GM18519 (cell line): Measurements from ENCODE around the gene FASN.
A peak's percentile ranks its signal among the peaks of the same experiment; 100 is the strongest.
"Not testable (repeated sequence)": the region's sequence is repeated elsewhere in the genome, so short reads cannot be mapped to it uniquely, and the experiment has no call there.

Source experiments
- ATAC-seq: cut with Tn5 transposase; IDR thresholded peaks from one replicate; pipeline ENCODE4 v1.9.1; 2021; ENCODE audit warnings: mild to moderate bottlenecking, moderate library complexity; ENCODE audit not compliant: unreplicated experiment, low FRiP score

FASN gene

DNA sequence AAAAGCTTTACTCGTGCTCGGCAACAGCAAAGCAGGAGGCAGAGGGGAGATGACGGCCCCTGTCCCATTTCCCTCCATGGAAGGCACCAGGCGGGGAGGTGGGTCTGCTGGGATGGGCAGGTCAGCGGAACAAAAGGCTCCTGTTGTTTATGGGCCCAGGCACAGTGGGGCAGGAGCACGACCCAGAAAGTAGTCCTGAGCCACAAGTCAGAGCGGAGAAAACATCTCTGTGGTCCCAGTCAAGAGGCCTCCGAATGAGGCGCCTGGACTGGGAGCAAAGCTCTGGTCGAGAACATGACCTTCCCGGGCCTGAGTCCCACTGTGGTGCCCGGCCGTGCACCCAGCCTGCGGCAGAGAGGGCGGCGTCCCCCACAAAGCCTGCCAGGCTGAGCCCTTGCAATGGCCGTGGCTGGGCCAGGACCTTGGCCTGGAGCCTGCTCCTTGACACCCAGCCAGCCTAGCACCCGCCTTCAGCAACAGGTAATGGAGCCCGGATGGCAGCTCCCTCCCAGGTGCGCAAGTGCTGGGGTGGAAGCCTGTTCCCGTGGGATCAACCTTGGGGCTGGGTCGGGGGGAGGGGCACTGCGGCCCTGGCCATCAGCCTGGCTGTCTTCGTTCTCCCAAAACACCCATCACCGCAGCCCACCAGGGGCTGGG is 50.0 kb downstream of the FASN start:
- ATAC-seq, result no peak

DNA sequence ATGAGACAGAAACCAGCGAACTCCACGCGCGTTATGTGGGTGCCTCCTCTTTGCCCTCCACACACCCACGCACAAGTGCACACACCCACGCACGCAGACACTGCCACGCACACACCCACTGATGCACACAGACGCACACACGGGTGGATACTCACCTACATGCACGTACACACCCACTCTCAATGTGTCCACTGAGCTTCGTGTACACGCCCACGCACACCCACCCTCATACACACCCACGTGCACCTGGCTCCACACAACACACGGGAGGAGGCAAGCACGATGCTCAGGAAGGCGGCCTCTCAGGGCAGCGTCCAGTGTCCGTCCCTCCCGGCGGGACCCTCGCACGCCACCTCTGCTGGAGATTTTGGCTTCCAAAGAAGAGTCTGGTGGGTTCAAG is 50.7 kb downstream of the FASN start:
- ATAC-seq, result no peak

DNA sequence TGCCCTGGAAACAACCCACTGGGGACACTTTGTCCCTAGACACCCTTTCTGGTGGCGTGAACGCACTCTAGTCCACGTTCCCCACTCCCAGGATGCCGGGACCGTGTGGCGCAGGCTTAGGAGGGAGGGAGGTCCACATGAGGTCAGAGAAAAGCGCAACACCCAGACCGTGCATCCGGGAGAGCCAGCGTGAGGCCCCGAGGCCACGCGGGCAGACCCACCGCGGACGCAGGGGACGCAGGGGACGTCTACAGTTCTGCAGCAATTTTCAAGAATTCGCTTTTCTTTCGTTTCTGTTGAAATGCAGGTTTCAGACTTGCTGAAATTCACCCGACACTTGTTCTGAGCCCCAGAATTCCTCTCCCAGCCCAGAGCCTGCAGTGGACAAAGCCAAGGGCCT is 51.1 kb downstream of the FASN start:
- ATAC-seq, result no peak

DNA sequence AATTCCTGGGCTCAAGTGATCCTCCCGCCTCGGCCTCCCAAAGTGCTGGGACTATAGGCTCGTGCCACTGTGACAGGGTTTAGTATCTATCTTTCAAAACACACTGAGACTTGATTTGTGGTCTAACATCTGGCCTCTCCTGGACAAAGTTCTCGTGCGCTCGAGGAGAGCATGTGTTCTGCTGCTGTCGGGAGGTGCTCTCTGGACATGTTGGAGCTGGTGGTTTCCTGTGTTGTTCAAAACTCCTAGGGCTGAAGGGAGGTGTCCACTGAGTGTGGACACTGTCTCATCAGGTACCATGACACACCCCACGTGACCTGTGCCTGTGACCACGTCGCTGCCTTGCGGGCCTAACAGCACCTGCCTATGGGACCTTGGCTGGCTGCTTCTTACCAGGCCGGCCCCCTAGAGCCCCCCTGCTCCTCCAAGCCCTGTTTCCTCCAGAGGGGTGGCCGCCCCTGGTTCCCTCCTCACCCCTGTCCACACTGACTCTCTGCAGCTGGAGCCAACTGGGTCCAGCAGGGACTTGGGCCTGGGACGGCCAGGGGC is 52.0 kb downstream of the FASN start:
- no peak for ATAC-seq

DNA sequence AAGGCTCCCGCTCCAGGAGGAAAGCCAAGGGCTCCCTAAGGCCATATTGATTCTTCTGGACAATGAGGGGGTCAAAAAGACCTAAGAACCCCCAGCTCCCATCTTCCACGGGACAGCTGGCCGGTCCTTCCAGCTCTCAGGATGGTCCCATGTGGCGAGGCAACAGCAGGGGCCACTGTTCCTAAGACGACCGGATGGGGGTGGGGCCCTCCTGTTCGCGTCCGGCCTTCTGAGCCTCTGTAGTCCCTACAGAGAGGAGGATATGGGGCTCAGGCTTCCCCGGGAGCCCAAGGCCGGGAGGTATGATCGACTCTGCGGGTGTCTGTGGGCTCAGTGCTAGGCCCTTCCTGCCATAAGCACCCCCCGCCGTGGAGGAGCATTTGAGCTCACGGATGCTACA is 54.5 kb downstream of the FASN start:
- no peak for ATAC-seq

DNA sequence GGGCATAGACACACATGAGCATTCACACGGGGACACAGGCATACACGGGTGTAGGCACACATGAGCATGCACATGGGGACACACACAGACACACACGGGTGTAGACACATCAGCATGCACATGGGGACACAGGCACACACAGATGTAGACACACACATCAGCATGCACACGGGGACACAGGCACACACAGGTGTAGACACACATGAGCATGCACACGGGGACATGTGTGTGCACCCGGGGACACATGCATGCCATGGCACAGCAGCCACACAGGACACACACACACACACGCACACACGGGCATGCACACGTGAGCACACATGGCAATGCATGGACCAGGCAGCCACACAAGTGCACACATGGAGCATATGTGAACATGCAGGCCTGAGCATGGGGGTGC is 55.4 kb downstream of the FASN start:
- ATAC-seq, result no peak

DNA sequence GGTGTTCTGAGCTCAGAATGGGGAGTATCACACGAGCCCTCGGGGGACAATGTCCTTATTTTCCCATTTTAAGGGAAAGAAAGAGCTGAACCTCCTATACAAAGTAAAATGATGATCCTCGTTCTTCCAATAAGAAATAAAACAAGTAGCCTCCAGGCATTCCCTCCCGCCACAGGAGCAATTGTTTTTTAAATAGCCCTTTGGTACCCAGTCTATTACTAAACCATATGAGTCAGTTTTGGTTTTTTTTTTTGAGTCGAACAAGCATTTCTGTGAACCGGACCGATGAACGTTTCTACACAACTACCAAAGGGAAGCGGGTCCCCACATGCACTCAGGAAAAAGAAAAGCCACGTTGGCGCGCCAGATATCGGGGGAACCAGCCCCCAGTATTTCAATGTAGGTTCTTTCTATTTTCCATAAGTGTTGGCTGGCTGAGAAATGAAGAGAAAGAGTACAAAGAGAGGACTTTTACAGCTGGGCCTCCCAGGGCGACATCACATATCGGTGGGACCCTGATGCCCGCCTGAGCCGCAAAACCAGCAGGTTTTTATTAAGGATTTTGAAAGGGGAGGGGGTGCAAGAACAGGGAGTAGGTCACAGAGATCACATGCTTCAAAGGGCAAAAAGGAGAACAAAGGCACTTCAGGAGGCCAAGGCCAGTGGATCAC is 56.8 kb downstream of the FASN start:
- ATAC-seq, result no peak

DNA sequence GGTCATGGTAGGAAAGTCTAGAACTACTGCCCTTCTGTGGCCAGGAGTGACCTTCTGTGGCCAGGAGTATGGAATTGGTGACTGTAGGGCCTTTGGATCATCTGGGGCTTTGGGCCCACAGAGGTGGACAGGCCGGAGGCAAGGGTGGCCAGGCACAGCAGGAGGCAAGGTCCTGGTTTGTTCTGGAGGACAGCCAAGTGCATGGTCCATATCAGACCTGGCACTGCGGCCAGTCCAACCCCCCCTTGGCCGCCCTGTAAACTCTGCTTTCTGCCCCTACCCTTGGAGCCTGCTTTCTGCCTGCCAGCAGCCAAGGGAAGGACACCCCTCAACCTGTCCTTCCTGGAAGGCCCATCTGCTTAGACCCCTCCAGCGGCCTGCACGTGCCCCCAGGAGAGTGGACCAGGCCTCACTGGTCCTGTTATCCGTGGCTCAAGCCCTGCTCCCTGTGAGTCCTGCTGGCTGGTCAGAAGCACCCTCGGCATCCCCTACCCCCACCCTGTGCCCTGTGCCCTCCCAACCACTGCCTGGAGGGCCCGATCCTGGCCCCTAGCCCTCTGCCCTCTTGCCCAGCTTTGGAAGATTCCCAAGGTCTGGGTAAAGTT is 58.2 kb downstream of the FASN start:
- no peak for ATAC-seq

DNA sequence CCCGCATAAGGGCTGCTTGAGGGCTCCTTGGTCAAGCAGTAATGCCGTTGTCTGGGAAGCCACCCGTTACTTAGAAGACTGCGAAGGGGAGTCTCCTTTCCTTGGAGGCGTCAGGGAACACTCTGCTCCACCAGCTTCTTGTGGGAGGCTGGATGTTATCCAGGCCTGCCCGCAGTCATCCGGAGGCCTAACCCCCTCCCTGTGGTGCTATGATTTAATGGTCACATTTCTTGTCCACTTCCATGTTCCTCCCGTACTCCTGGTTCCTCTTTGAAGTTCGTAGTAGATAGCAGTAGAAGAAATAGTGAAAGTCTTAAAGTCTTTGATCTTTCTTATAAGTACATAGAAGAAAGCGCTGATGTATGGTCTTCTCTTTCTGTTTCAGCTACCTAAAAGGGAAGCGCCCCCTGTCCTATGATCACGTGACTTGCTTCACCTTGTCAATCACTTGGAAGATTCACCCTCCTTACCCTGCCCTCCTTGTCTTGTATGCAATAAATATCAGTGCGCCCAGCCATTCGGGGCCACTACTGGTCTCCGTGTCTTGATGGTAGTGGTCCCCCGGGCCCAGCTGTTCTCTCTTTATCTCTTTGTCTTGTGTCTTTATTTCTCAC is 59.1 kb downstream of the FASN start:
- not testable (repeated sequence) for ATAC-seq

DNA sequence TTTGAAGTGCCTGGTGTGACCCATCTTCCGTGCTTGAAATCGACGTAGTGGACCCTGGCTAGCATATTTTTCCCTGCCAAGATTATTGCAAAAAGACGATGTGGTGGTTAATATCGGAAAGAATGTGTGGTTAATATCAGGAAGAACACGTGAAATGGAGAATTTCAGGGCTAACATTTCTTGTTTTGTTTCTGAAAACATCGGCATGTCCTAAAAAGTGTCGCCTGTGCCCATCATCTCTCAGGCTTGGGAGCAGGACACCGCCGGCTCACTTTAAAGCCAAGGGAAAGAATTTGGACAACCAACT is 60.2 kb downstream of the FASN start:
- ATAC-seq, result no peak

DNA sequence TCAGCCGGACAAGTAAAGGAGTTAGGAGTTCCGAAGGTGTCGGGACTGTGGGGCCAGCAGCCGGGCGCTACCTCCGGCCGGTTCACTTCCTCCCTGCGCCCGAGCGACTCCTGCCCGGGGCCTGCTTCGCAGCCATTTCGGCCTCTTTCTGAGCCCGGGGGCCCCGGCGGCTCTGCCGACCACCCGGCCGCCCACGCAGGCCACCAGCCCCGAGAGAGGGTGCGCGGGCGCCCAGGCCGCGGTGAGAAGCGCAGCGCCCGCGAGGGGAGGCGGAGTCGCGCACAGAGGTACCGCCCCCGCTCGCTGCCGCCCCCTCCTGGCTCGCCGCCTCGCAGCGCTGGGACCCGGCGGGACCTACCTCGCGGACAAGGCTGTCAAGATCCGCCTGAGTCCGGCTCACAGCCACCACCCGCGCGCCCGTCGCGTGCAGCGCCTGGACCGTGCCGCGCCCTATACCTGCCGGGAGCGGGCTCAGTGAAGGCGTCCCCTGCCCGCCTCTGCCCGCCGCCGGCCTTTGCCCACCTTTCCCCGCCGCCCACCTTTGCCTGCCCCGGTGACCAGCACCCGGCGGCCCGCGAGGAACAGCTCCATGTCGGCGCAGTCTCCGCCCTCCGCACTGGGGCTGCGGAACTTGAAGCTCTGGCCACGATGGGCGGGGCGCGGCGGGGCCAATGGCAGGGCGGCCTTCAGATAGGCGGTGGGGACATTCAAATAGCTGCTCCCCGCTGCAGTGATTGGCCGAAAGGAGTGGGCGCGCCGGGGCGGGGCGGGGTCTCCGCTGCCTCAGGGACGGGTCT is 60.7 kb downstream of the FASN start, which contains the start of gene DCXR:
DCXR (minus strand) TSS at position 606 of the 797 bp plus-strand sequence; CDS start at position 591, 15 bp downstream.
- peak; percentile 65 for ATAC-seq

DNA sequence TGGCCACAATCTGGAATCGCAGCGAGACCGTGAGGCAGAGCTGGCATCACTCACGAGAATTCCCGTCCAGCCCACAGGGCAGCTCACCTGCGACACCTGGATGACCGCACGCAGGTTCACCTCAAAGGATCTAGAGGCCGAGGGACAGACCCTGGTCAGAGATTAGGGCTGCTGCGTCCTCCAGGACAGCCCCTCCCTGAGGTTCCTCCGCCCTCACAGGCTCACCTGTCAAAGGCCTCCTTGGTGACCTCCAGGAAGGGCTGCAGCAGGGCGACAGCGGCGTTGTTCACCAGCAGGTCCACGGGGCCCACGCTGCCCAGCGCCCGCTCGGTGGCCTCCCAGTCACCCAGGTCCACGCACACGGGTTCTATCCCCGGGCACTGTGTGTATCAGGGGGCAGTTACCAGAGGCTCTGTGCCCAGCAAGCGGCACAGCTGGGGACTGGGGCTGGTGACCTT is 61.4 kb downstream of the FASN start:
- no peak for ATAC-seq

DNA sequence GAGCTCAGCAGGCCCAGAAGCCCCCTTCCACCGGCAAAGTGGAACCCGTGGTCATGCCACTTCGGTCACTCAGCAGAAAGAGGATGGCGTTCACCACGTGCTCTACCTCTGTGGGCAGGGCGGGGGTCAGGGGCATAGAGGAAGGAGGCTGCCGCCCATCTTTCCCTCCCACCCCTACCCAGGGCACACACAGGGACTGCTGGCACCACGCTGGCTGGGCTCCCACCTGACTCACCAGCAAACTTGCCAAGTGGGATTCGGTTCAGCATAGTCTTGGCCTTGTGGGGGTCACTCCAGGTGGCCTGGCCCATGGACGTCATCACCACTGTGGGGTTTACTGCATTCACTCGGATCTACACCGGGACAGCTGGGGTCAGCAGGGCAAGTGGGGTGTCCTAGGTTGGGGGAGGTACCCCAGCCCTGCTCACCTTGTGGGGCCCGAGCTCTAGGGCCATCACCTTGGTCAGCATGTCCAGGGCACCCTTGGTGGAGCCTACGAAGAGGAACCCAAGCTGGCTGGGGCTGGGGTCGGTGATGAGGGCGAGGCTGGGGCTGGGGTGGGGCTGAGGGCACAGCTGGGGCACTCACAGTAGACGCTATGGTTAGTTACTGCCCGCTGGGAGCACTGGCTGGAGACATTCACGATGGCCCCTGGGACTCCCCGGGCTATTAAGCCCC is 61.9 kb downstream of the FASN start:
- ATAC-seq, result no peak

DNA sequence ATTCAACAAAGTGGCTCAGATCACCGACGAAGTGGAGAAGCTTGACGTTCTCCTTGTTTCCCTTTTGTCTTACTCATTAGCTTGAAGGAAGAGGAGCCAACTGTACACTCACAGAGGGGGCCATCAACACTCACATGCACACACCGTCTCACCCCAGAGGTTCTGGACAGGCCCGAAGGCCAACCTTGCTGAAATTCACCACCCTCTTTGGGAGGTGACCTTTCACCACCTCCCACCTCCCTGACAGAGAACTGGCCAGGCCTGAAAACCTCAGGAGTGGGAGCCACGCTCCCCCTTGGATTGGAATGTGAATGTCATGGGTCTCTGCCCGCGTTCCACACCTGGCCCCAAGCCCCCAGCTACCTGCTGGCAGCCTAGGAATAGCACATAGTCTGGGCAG is 62.5 kb downstream of the FASN start:
- no peak for ATAC-seq

DNA sequence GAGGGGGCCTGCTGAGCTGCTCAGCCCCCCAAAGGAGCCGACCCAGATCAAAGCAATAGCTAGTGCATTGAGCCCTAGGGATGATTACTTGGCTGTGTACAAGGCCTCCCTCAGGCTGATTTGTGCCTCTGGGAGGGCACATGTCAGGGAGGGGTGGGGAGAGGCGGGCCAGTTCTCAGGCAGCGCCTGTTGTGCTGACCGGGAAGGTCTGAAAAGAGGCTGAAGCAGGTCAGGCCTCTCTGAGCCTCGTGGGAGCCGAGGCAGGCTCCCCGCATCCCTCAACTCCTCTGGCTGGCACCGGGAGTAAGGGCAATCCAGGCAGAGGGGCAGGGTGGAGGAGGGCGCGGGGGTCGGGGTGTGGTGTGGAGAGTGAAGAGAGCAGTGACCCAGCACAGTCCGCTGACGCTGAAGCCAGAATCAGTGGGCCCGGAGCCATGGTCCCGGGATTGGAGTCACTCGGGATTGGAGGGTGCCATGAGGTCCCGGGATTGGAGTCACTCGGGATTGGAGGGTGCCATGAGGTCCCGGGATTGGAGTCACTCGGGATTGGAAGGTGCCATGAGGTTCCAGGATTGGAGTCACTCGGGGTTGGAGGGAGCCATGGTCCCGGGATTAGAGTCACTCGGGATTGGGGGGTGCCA is 63.5 kb downstream of the FASN start:
- no peak for ATAC-seq

DNA sequence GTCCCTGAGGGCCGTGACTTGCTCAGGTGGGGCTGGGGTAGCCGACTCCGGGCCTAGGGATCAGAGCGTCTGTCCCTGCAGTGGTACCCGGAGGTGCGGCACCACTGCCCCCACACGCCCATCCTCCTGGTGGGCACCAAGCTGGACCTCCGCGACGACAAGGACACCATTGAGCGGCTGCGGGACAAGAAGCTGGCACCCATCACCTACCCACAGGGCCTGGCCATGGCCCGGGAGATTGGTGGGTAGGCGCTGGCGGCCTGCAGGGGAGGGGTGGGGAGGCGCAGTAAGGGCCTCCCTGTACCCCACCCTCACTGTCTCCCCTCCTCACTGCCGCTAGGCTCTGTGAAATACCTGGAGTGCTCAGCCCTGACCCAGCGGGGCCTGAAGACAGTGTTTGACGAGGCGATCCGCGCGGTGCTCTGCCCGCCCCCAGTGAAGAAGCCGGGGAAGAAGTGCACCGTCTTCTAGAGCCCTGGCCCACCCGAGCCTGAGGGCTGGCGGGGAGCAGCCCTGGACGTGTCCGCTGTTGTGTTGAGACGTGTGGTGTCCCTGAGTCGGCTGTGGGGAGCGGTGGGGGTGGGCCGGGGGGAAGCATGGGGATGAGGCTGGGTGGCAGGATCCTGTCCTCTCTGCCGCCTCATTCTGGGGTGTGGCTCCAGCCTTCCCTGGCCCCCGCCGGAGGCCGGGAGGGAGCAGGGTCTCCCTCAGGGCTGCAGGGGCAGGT is 64.5 kb downstream of the FASN start:
- no peak for ATAC-seq

DNA sequence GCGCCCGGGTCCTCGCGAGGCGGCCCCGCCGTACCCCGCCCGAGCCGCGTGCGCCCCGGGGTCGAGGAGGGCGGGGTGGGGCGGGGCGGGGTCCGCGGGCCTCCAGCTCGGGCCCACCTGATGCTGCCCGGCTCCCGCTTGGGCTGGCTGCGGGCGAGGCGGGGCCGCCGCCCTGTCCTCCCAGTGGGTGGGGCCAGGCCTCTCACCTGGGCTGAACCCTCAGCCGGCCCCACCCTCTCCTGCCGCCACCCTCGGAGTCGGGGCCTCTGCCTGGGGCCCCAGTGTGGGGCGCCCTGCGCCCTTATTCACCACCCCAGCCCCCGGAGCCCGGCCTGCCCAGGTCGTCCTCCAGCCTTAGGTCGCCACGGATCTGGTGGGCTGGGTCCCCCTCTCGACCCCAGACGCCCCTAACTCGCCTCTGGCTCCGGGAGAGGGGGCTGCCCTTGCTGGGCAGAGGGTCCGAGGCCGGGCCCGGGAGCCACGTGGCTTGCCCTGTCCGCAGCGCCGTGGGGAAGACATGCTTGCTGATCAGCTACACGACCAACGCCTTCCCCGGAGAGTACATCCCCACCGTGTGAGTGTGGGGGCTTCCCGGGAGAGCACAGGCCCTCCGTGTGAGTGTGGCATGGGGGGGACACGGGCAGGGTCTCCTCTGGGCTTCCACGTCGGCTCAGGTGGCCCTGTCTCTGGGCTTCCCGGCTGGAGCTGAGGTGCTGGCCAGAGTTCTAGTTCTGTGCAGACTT is 66.0 kb downstream of the FASN start:
- ATAC-seq, result no peak

DNA sequence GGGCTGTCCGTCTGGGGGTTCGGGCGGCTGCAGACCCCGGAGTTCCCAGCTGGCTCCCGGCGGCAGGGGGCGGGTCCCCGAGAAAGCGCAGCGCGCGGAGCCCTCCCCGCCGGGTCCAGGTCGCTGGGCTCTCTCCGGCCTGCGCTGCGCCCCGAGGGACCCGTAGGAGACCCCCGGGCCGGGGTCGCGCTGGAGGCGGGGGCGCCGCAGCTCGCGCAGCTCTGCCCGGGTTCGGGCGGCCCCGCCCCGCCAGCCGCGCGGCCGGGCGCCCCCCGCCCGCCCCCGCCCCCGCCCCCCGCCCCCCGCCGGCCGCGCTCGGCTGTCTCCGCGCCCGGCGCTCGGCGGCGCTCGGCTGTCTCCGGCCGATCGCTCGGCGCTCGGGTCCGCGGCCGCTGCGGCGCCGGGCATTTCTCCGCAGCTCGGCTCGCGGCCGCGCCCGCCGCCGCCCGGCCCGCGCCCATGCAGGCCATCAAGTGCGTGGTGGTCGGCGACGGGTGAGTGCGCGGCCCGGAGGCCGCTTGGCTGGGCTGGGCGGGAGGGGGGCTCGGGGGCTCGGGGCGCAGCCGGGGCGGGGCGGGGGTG is 66.6 kb downstream of the FASN start, which contains the start of gene RAC3:
RAC3 (plus strand) TSS at position 376 of the 582 bp plus-strand sequence; CDS start at position 460, 84 bp downstream.
- no peak for ATAC-seq
